Measurements from ENCODE around the gene CALCR. TPM values are rescaled to one million over a fixed set of nuclear protein-coding genes. Genes with fewer than 3 reads are reported as not detected.

Gene CALCR
- total RNA-seq, 1 experiment from 2014 or later, result 0.10 TPM

DNA sequence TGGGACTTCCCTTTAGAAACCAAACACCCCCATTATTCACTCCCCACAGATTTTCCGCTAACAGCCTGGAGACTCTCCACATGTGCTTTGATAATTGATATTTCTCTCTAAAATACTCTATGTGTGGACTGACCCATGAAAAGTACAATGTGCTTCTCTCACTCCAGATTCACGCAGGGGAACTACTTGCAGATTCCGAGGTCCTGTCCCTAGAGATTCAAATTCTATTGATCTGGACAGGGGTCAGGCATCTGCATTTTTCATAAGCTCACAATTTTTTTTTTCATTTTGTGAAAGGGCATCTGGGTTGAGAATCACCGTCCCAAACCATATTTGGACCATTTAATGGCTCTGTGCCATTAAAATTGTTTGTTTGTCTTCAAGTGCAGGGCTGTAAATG, 98.7 kb downstream of the CALCR start:
- Histone ChIP-seq H3K9ac (ENCODE audit: low read length) (no peak overlapping the region), H4K20me1 (ENCODE audit: insufficient read depth) (no peaks in the 10 kb centered on the region), H3K79me2 (ENCODE audit: insufficient read depth, low read length) (no peaks in the 10 kb centered on the region), H3K4me2 (ENCODE audit: low read length) (no peak overlapping the region), H3K36me3 (ENCODE audit: control insufficient read depth in 1 of 2, insufficient read depth in 2 of 2, low read length in 2 of 2) (no peaks in the 10 kb centered on the region), H3K4me1 (ENCODE audit: control insufficient read depth in 1 of 2, insufficient read depth in 2 of 2, low read length in 2 of 2) (no peaks in the 10 kb centered on the region), H3K9me2 (ENCODE audit: insufficient read depth) (no peaks in the 10 kb centered on the region), H3K27ac (ENCODE audit: low read depth, low read length) (no peak overlapping the region), H3K4me3 (replicated peaks in 1 of 2; ENCODE audit: low read depth in 1 of 2, low read length in 2 of 2) (no peak overlapping the region), H3K27me3 (ENCODE audit: insufficient read depth, low read length) (peaks cover 4% of the 10 kb centered on the region; the same call in 1 of the 2 replicates), H2AFZ (ENCODE audit: low read depth, low read length, poor library complexity, severe bottlenecking) (no peak overlapping the region), H3K9me3 (ENCODE audit: control insufficient read depth in 1 of 2, insufficient read depth in 1 of 2, low read depth in 1 of 2, low read length in 2 of 2) (no peaks in the 10 kb centered on the region)
- no peak for TF ChIP-seq ELF1 (IDR thresholded peaks at IDR 0.05; ENCODE audit: borderline replicate concordance, low read depth)
- TF ChIP-seq TCF7L2 (IDR thresholded peaks at IDR 0.05; ENCODE audit: borderline replicate concordance, extremely low read depth, insufficient read depth, insufficient read length), result no peak
- TF ChIP-seq, protein P1, sequence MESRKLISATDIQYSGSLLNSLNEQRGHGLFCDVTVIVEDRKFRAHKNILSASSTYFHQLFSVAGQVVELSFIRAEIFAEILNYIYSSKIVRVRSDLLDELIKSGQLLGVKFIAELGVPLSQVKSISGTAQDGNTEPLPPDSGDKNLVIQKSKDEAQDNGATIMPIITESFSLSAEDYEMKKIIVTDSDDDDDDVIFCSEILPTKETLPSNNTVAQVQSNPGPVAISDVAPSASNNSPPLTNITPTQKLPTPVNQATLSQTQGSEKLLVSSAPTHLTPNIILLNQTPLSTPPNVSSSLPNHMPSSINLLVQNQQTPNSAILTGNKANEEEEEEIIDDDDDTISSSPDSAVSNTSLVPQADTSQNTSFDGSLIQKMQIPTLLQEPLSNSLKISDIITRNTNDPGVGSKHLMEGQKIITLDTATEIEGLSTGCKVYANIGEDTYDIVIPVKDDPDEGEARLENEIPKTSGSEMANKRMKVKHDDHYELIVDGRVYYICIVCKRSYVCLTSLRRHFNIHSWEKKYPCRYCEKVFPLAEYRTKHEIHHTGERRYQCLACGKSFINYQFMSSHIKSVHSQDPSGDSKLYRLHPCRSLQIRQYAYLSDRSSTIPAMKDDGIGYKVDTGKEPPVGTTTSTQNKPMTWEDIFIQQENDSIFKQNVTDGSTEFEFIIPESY (IDR thresholded peaks at IDR 0.05; ENCODE audit: extremely low read depth, insufficient replicate concordance, low read length), result no peak
- TF ChIP-seq JUND (IDR thresholded peaks at IDR 0.05), result no peak
- TF ChIP-seq RAD21 (IDR thresholded peaks at IDR 0.05; ENCODE audit: low read depth), result no peak
- TF ChIP-seq FOSL1 (IDR thresholded peaks at IDR 0.05; ENCODE audit: low read depth), result no peak
- no peak for TF ChIP-seq ZFX (IDR thresholded peaks at IDR 0.05)
- no peak for TF ChIP-seq ZNF274 (IDR thresholded peaks at IDR 0.05; ENCODE audit: low read depth, low read length)
- no peak for TF ChIP-seq EZH2 (IDR thresholded peaks at IDR 0.05)
- TF ChIP-seq SP1 (IDR thresholded peaks at IDR 0.05; ENCODE audit: low read depth), result no peak
- TF ChIP-seq YY1 (IDR thresholded peaks at IDR 0.05; ENCODE audit: extremely low read depth, insufficient replicate concordance, low read depth, low read length), result no peak
- no peak for TF ChIP-seq SRF (IDR thresholded peaks at IDR 0.05; ENCODE audit: low read depth)
- POLR2A ChIA-PET, result no interaction called here
- ATAC-seq, result no peak
- DNase-seq (ENCODE audit: low read depth, low spot score), result no peak
- no TSS peak for BruUV-seq (replicated peaks)
- CTCF ChIA-PET, result no interaction called here
- RAD21 ChIA-PET (ENCODE audit: low non-redundant PET in 1 of 2, low total read pairs in 2 of 2, uncharacterized antibody in 2 of 2, unreplicated experiment in 2 of 2), result no interaction called here
- intact Hi-C loops (cut with micrococcal nuclease), result loop anchor here (10.0 kb wide), 1 partner anchor 61 kb away; no protein-coding TSS in a partner anchor
